GM12878 (cell line): Measurements from ENCODE around the gene SLC38A1. TPM values are rescaled to one million over a fixed set of nuclear protein-coding genes. Genes with fewer than 3 reads are reported as not detected.
A peak's percentile ranks its signal among the peaks of the same experiment; 100 is the strongest.

Source experiments
- ATAC-seq: fragments of 200-7000 bp; cut with Tn5 transposase; 3 replicates; pipeline ENCODE4 v1.9.1; 2020; ENCODE audit warnings: mild to moderate bottlenecking, moderate library complexity
- BruUV-seq: library from RNA; stranded (reverse); fragments of 400-500 nt; replicated peaks from 2 replicates; lab custom pipeline; 2021; lab: Mats Ljungman, UMichigan
- CTCF ChIA-PET: fragments of 300-600 bp; sonication (Branson Sonifier 250); formaldehyde crosslinking; extraction: SDS; loops from one replicate; lab custom pipeline; 2021; ENCODE audit warnings: inconsistent platforms; lab: Yijun Ruan, JAX
- POLR2A ChIA-PET: fragments of 350-600 bp; formaldehyde crosslinking; extraction: SDS; loops from one replicate; lab custom pipeline; 2021; ENCODE audit warnings: inconsistent platforms; lab: Charles Lee
- RAD21 ChIA-PET: fragments of 300-600 bp; sonication (Branson Sonifier 250); formaldehyde crosslinking; loops from one replicate; lab custom pipeline; 2023; ENCODE audit warnings: antibody characterized with exemption; ENCODE audit not compliant: unreplicated experiment; lab: Charles Lee
- SMC1A ChIA-PET: fragments of 300-600 bp; sonication (Branson Sonifier 250); formaldehyde crosslinking; loops from one replicate; lab custom pipeline; 2023; ENCODE audit not compliant: unreplicated experiment, uncharacterized antibody; lab: Charles Lee
- DNase-seq: peaks from one replicate; pipeline ENCODE4 v3.0.0-alpha.2; 2011; ENCODE audit warnings: low read depth, low spot score
- FAIRE-seq: peaks from 3 replicates; lab custom pipeline; 2011; peaks lifted over from hg19 to GRCh38; lab: Jason Lieb, UNC
- H2AFZ ChIP-seq: 2 replicates; pipeline ENCODE4 v1.6.0; 2011; ENCODE audit warnings: low read depth, low read length, control low read depth; ENCODE audit not compliant: control insufficient read depth
- H3K27ac ChIP-seq: 2 replicates; pipeline ENCODE4 v1.5.1; 2011; ENCODE audit warnings: control low read depth; ENCODE audit not compliant: control insufficient read depth, insufficient read depth
- H3K27me3 ChIP-seq, 2 experiments: replicated peaks in 1 of 2; 2 replicates each; pipeline versions ENCODE4 v1.6.0 to v1.6.1; 2011; ENCODE audit warnings: low read length in 1 of 2; ENCODE audit not compliant: control insufficient read depth in 2 of 2, insufficient read depth in 2 of 2
- H3K36me3 ChIP-seq, 2 experiments: 2 replicates each; pipeline ENCODE4 v1.5.1; 2011; ENCODE audit warnings: low read length in 1 of 2; ENCODE audit not compliant: control insufficient read depth in 2 of 2, insufficient read depth in 2 of 2
- H3K4me1 ChIP-seq: 2 replicates; pipeline ENCODE4 v1.6.1; 2011; ENCODE audit warnings: mild to moderate bottlenecking, low read length, moderate library complexity, mixed read lengths; ENCODE audit not compliant: control insufficient read depth, insufficient read depth
- H3K4me2 ChIP-seq: 2 replicates; pipeline ENCODE4 v1.6.0; 2011; ENCODE audit warnings: control low read depth; ENCODE audit not compliant: control insufficient read depth, insufficient read depth
- H3K4me3 ChIP-seq: fragments of 200-600 bp; sonication (generic); 2 replicates; pipeline ENCODE4 v1.5.1; 2016
- H3K79me2 ChIP-seq: 2 replicates; pipeline ENCODE4 v1.6.0; 2011; ENCODE audit warnings: low read length; ENCODE audit not compliant: control insufficient read depth, insufficient read depth
- H3K9ac ChIP-seq: 2 replicates; pipeline ENCODE4 v1.8.0; 2011; ENCODE audit warnings: low read length, control low read depth, mixed read lengths; ENCODE audit not compliant: control insufficient read depth, insufficient read depth
- H3K9me3 ChIP-seq: replicated peaks from 3 replicates; pipeline ENCODE4 v1.5.1; 2011; ENCODE audit warnings: mild to moderate bottlenecking, low read length; ENCODE audit not compliant: control insufficient read depth, insufficient read depth
- H4K20me1 ChIP-seq: 2 replicates; pipeline ENCODE4 v1.6.0; 2011; ENCODE audit not compliant: control insufficient read depth, insufficient read depth
- EED ChIP-seq: sonication (generic); IDR thresholded peaks from 2 replicates; pipeline ENCODE4 v1.6.1; 2016; ENCODE audit warnings: antibody characterized with exemption, low read depth
- ESRRA ChIP-seq: IDR thresholded peaks from 2 replicates; pipeline ENCODE4 v1.6.1; 2012; ENCODE audit warnings: mild to moderate bottlenecking, low read length, improper control_type of control experiment
- FOXM1 ChIP-seq: IDR thresholded peaks from 2 replicates; pipeline ENCODE4 v1.6.1; 2012; ENCODE audit warnings: low read depth, mild to moderate bottlenecking, inconsistent platforms, low read length, moderate library complexity
- IKZF1 ChIP-seq: fragments of 450-650 bp; conservative IDR thresholded peaks from 2 replicates; pipeline ENCODE4 v1.6.1; 2017; ENCODE audit warnings: antibody characterized with exemption, mild to moderate bottlenecking
- MTA3 ChIP-seq: IDR thresholded peaks from 2 replicates; pipeline ENCODE4 v1.6.1; 2012; ENCODE audit warnings: low read length, inconsistent platforms, borderline replicate concordance
- NFIC ChIP-seq: IDR thresholded peaks from 2 replicates; pipeline ENCODE4 v1.6.1; 2012; ENCODE audit warnings: low read depth, mild to moderate bottlenecking, inconsistent platforms, low read length, moderate library complexity
- POLR2A ChIP-seq: IDR thresholded peaks from 2 replicates; pipeline ENCODE4 v1.6.1; 2011; ENCODE audit warnings: low read depth, mild to moderate bottlenecking, low read length
- SIX5 ChIP-seq: IDR thresholded peaks from 2 replicates; pipeline ENCODE4 v1.6.1; 2011; ENCODE audit warnings: mild to moderate bottlenecking, low read depth, low read length, moderate library complexity; ENCODE audit not compliant: severe bottlenecking
- YY1 ChIP-seq: IDR thresholded peaks from 2 replicates; pipeline ENCODE4 v1.6.1; 2011; ENCODE audit warnings: low read depth, mild to moderate bottlenecking, low read length
- WGBS: methylation state at CpG from one replicate; pipeline ENCODE4 v1.1.6; 2016; ENCODE audit warnings: low lambda C conversion rate; ENCODE audit not compliant: insufficient replicate concordance, insufficient coverage; ENCODE audit errors: missing lambda C conversion rate; 5-methylcytosine and 5-hydroxymethylcytosine counted together
- in situ Hi-C: fragments of 300-500 bp; cut with MboI; formaldehyde crosslinking; loops from 9 replicates; pipeline ENCODE4 v1.14.3; 2018; ENCODE audit warnings: mixed read lengths
- intact Hi-C: fragments of 100-400 bp; cut with micrococcal nuclease; formaldehyde crosslinking; loops from one replicate; pipeline ENCODE4 v1.14.2; 2022; ENCODE audit not compliant: unreplicated experiment
- polyA plus RNA-seq, 11 experiments: library from polyadenylated mRNA; depleted of rRNA in 4 of 11; unstranded in 6 of 11; stranded (reverse) in 5 of 11; fragments of >200 nt; fragmentation: Nextera tagmentation in 4 of 11; fragmentation: Illumina TruSeq in 1 of 11; extraction: Ambion mirVana in 4 of 11; extraction: Trizol in 1 of 11; gene quantifications; 1 replicate in 1 of 11; 2 replicates in 10 of 11; pipeline versions ENCODE4 v1.2.1 to v1.2.3, GENCODE V29; 2011 to 2016; ENCODE audit warnings: inconsistent platforms in 2 of 11, missing spikeins in 2 of 11, low read depth in 1 of 11
- total RNA-seq, 4 experiments: library from RNA; depleted of rRNA in 3 of 4; stranded (reverse); fragments of >200 nt in 3 of 4; fragmentation: Illumina TruSeq in 1 of 4; extraction: Trizol in 1 of 4; gene quantifications; 2 replicates each; pipeline versions ENCODE4 v1.2.1 to v1.2.3, GENCODE V29; 2013 to 2021
- TF ChIP-seq, protein P1 (sequence below): fragments of 450-650 bp; IDR thresholded peaks from 2 replicates; pipeline ENCODE4 v1.6.1; 2016; ENCODE audit warnings: mild to moderate bottlenecking

SLC38A1 gene
- total and polyA plus RNA-seq, 10 of the 15 experiments (the other 5 are each of a cell fraction or from before 2014, with no cell fraction given): 38.1 to 191 (median 144) TPM

DNA sequence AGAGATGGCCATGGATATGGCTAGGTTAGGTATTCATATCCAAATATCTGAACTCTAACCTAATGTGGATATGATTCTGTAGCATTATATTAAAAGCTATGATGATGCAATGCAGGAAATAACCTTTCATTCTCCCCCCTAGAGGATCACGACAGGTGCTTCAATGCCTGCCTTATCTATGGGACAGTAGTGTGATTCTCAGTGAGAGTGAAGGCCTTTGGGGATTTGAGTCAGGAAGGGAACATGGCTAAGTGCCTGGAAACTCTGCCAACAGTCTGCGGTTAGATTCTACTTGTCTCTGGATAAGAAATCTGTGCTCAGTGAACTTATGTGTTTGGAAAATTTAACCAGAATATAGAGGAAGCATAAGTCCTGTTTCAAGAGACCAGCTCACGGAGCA lies 81.8 kb downstream of the SLC38A1 start:
- Histone ChIP-seq H3K4me3 (no peak overlapping the region), H4K20me1 (no peaks in the 10 kb centered on the region), H2AFZ (no peak overlapping the region), H3K27ac (no peak overlapping the region; the same call in 1 of the 2 replicates), H3K27me3 (no peaks in the 10 kb centered on the region), H3K4me2 (no peak overlapping the region), H3K79me2 (no peaks in the 10 kb centered on the region), H3K9ac (no peak overlapping the region), H3K9me3 (no peaks in the 10 kb centered on the region; the same call in 2 of the 3 replicates), H3K4me1 (peaks cover 8% of the 10 kb centered on the region; the same call in 1 of the 2 replicates), H3K36me3 (peaks cover 0 to 8% of the 10 kb centered on the region in 2 experiments; a peak in 3 of 4 replicates)
- WGBS: 44% methylated on average over 3 of the region's 3 CpGs
- ChIA-PET CTCF (interaction anchor here (1.0 to 4.7 kb wide), 11 partner anchors 8 to 113 kb away, joined by 3 to 33 read pairs (median 4); partner anchors contain the start of gene SLC38A1), SMC1A (interaction anchor here (0.8 to 16.4 kb wide), 11 partner anchors 10 to 79 kb away, joined by 3 to 377 read pairs (median 5); no protein-coding TSS in a partner anchor), RAD21 (interaction anchor here (1.0 to 2.8 kb wide), 12 partner anchors 12 to 83 kb away, joined by 3 to 8 read pairs (median 4); no protein-coding TSS in a partner anchor), POLR2A (interaction anchor here (0.7 to 2.2 kb wide), 8 partner anchors 9 to 83 kb away, joined by 3 to 8 read pairs (median 4); no protein-coding TSS in a partner anchor)
- FAIRE-seq (no peak), DNase-seq (no peak), ATAC-seq (peak; percentile 50)
- intact Hi-C loops (no loop called here), in situ Hi-C loops (no loop called here)
- no TSS peak for BruUV-seq
- TF ChIP-seq NFIC (no peak), FOXM1 (no peak), IKZF1 (0 out of 2 replicates have a peak, but pooled peaks have one; percentile 14), ESRRA (no peak), MTA3 (0 out of 2 replicates have a peak, but pooled peaks have one; percentile 36), SIX5 (no peak), YY1 (no peak), POLR2A (0 out of 2 replicates have a peak, but pooled peaks have one; percentile 38), EED (no peak)
- TF ChIP-seq, protein P1, sequence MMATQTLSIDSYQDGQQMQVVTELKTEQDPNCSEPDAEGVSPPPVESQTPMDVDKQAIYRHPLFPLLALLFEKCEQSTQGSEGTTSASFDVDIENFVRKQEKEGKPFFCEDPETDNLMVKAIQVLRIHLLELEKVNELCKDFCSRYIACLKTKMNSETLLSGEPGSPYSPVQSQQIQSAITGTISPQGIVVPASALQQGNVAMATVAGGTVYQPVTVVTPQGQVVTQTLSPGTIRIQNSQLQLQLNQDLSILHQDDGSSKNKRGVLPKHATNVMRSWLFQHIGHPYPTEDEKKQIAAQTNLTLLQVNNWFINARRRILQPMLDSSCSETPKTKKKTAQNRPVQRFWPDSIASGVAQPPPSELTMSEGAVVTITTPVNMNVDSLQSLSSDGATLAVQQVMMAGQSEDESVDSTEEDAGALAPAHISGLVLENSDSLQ: no peak
